GM23338 (cell line): ENCODE results near the gene CPNE4. TPM values are rescaled to one million over a fixed set of nuclear protein-coding genes. Genes with fewer than 3 reads are reported as not detected.

ENCODE experiments used
- ATAC-seq: fragments of 200-7000 bp; cut with Tn5 transposase; 3 replicates; pipeline ENCODE4 v1.9.1; 2020
- DNase-seq: peaks from one replicate; pipeline ENCODE4 v3.0.0-alpha.2; 2015; ENCODE audit warnings: low spot score
- H2AFZ ChIP-seq: fragments of 200-600 bp; sonication (generic); 2 replicates; pipeline ENCODE4 v1.8.0; 2016; ENCODE audit warnings: antibody characterized with exemption, mild to moderate bottlenecking, moderate library complexity
- H3F3A ChIP-seq: fragments of 200-600 bp; sonication (generic); replicated peaks from 2 replicates; pipeline ENCODE4 v1.8.0; 2017; ENCODE audit warnings: antibody characterized with exemption, mixed run types, low read depth
- H3K27ac ChIP-seq: fragments of 200-600 bp; sonication (generic); 2 replicates; pipeline ENCODE4 v1.6.1; 2016; ENCODE audit warnings: low read depth
- H3K27me3 ChIP-seq: fragments of 200-600 bp; sonication (generic); 2 replicates; pipeline ENCODE4 v1.8.0; 2016; ENCODE audit warnings: mild to moderate bottlenecking, mixed run types, moderate library complexity; ENCODE audit not compliant: insufficient read depth
- H3K36me3 ChIP-seq: fragments of 200-600 bp; sonication (generic); 2 replicates; pipeline ENCODE4 v1.8.0; 2016; ENCODE audit warnings: mild to moderate bottlenecking; ENCODE audit not compliant: insufficient read depth
- H3K4me1 ChIP-seq: fragments of 200-600 bp; sonication (generic); 2 replicates; pipeline ENCODE4 v1.8.0; 2016; ENCODE audit warnings: mild to moderate bottlenecking, moderate library complexity; ENCODE audit not compliant: insufficient read depth
- H3K4me2 ChIP-seq: fragments of 200-600 bp; sonication (generic); 2 replicates; pipeline ENCODE4 v1.7.1; 2017; ENCODE audit warnings: mixed run types
- H3K4me3 ChIP-seq: fragments of 200-600 bp; sonication (generic); 2 replicates; pipeline ENCODE4 v1.6.1; 2016; ENCODE audit warnings: mixed run types
- H3K79me2 ChIP-seq: fragments of 200-600 bp; sonication (generic); replicated peaks from 2 replicates; pipeline ENCODE4 v1.8.0; 2017; ENCODE audit warnings: mild to moderate bottlenecking; ENCODE audit not compliant: insufficient read depth
- H3K9me2 ChIP-seq: fragments of 200-600 bp; sonication (generic); 2 replicates; pipeline ENCODE4 v1.8.0; 2017; ENCODE audit not compliant: insufficient read depth
- H4K20me1 ChIP-seq: fragments of 200-600 bp; sonication (generic); replicated peaks from 2 replicates; pipeline ENCODE4 v1.8.0; 2017; ENCODE audit warnings: mild to moderate bottlenecking; ENCODE audit not compliant: insufficient read depth
- H3K27ac Mint-ChIP-seq: 2 replicates; pipeline ENCODE4 v1.8.0; 2020; ENCODE audit warnings: inconsistent platforms, mild to moderate bottlenecking, moderate library complexity, mixed read lengths
- H3K27me3 Mint-ChIP-seq: 3 replicates; pipeline ENCODE4 v1.8.0; 2022; ENCODE audit warnings: low read depth, mild to moderate bottlenecking, moderate library complexity, mixed read lengths, inconsistent platforms; ENCODE audit not compliant: insufficient read depth, poor library complexity
- H3K36me3 Mint-ChIP-seq: 3 replicates; pipeline ENCODE4 v1.8.0; 2021; ENCODE audit warnings: low read depth, mild to moderate bottlenecking, inconsistent platforms, moderate library complexity, mixed read lengths
- H3K4me1 Mint-ChIP-seq: 3 replicates; pipeline ENCODE4 v1.8.0; 2020; ENCODE audit warnings: mild to moderate bottlenecking, inconsistent platforms, mixed read lengths
- H3K4me3 Mint-ChIP-seq: 3 replicates; pipeline ENCODE4 v1.8.0; 2021; ENCODE audit warnings: moderate library complexity, mild to moderate bottlenecking, inconsistent platforms, mixed read lengths
- H3K9me3 Mint-ChIP-seq: 3 replicates; pipeline ENCODE4 v1.8.0; 2020; ENCODE audit warnings: moderate library complexity, mild to moderate bottlenecking, inconsistent platforms, mixed read lengths
- CTCF ChIP-seq, 2 experiments: fragments of 200-600 bp in 1 of 2; sonication (generic) in 1 of 2; conservative IDR thresholded peaks; 2 replicates each; pipeline versions ENCODE4 v1.5.1 to v1.6.1; 2016 to 2017; ENCODE audit warnings: antibody characterized with exemption in 2 of 2, low read depth in 2 of 2, mild to moderate bottlenecking in 2 of 2, moderate library complexity in 1 of 2
- NANOG ChIP-seq: IDR thresholded peaks from 2 replicates; pipeline ENCODE4 v1.6.1; 2016; ENCODE audit warnings: antibody characterized with exemption, borderline replicate concordance
- POLR2AphosphoS5 ChIP-seq: IDR thresholded peaks from 2 replicates; pipeline ENCODE4 v1.6.1; 2016; ENCODE audit warnings: antibody characterized with exemption, low read depth
- REST ChIP-seq: IDR thresholded peaks from one replicate; pipeline ENCODE4 v1.6.1; 2018; ENCODE audit warnings: antibody characterized with exemption; ENCODE audit not compliant: unreplicated experiment
- ZNF462 ChIP-seq: fragments of 250-450 bp; sonication (Bioruptor Pico); IDR thresholded peaks from 2 replicates; pipeline ENCODE4 v1.5.0; 2020; ENCODE audit warnings: mild to moderate bottlenecking, moderate library complexity
- polyA plus RNA-seq: library from polyadenylated mRNA; unstranded; fragments of >200 nt; fragmentation: Nextera tagmentation; extraction: Ambion mirVana; gene quantifications from 2 replicates; pipeline ENCODE4 v1.2.1, GENCODE V29; 2016
- total RNA-seq: library from RNA; depleted of rRNA; stranded (reverse); fragments of >200 nt; shearing (Covaris generic); gene quantifications from 2 replicates; pipeline ENCODE4 v1.2.3, GENCODE V29; 2014

CPNE4 gene
- total and polyA plus RNA-seq, 2 experiments from 2014 or later, result 2.0 to 6.5 TPM

GRCh38 chr3:131756405-131756804 is 278.4 kb downstream of the CPNE4 start:
- peaks cover 12% of the 10 kb centered on the region; the same call in 2 of the 3 replicates for H3K36me3 Mint-ChIP-seq
- no peak overlapping the region for H2AFZ ChIP-seq
- peak; percentile 31 for DNase-seq

More at GRCh38 chr3:131756405-131756804, 278.4 kb downstream of the CPNE4 start:
- Histone ChIP-seq H3F3A (no peaks in the 10 kb centered on the region), H3K79me2 (no peaks in the 10 kb centered on the region), H3K4me3 (no peak overlapping the region), H3K4me2 (no peak overlapping the region), H4K20me1 (no peaks in the 10 kb centered on the region), H3K27ac (no peak overlapping the region), H3K4me1 (no peaks in the 10 kb centered on the region; the same call in 1 of the 2 replicates), H3K9me2 (peaks cover 12% of the 10 kb centered on the region; the same call in 1 of the 2 replicates), H3K36me3 (no peaks in the 10 kb centered on the region), H3K27me3 (no peaks in the 10 kb centered on the region)
- peaks cover 3% of the 10 kb centered on the region for H3K27me3 Mint-ChIP-seq
- peaks cover 8% of the 10 kb centered on the region; the same call in 2 of the 3 replicates for H3K4me1 Mint-ChIP-seq
- ATAC-seq, result peak; percentile 61
- H3K27ac Mint-ChIP-seq, result no peak overlapping the region
- no peak overlapping the region for H3K4me3 Mint-ChIP-seq
- H3K9me3 Mint-ChIP-seq, result peaks cover 21% of the 10 kb centered on the region
- TF ChIP-seq REST, result no peak
- TF ChIP-seq ZNF462 (CRISPR knock-in tag), result no peak
- TF ChIP-seq NANOG, result no peak
- peak; percentile 42 to 54 for TF ChIP-seq CTCF (conservative IDR thresholded peaks at IDR 0.05; ENCODE audit: low read depth in 2 of 2)
- no peak for TF ChIP-seq POLR2AphosphoS5
